Activated T-cell treated with anti-CD3 and anti-CD28 coated beads, Interleukin-2, amount 50 U/mL, for 72 hours (primary cell): ENCODE results near the gene SYK. TPM values are rescaled to one million over a fixed set of nuclear protein-coding genes. Genes with fewer than 3 reads are reported as not detected.

ENCODE experiments used
- ATAC-seq, 2 donors: fragments of 150-1000 bp; cut with Tn5 transposase; replicated peaks in 1 of 2; 2 replicates each; pipeline ENCODE4 v1.10.0; 2021; ENCODE audit warnings: moderate library complexity in 2 of 2, mild to moderate bottlenecking in 1 of 2
- DNase-seq, 2 donors: peaks; one replicate each; pipeline ENCODE4 v3.0.0; 2021 to 2022; ENCODE audit warnings: mixed read lengths in 1 of 2
- H3K27ac Mint-ChIP-seq: one replicate; pipeline ENCODE4 v1.8.0; 2022; ENCODE audit warnings: mild to moderate bottlenecking, moderate library complexity, mixed read lengths
- H3K27me3 Mint-ChIP-seq: one replicate; pipeline ENCODE4 v1.8.0; 2022; ENCODE audit warnings: low read depth, mixed read lengths
- H3K36me3 Mint-ChIP-seq, 2 donors: one replicate each; pipeline ENCODE4 v1.8.0; 2022; ENCODE audit warnings: mixed read lengths in 2 of 2, mild to moderate bottlenecking in 1 of 2; ENCODE audit not compliant: insufficient read depth in 2 of 2
- H3K4me1 Mint-ChIP-seq: one replicate; pipeline ENCODE4 v1.8.0; 2022; ENCODE audit warnings: low read depth, mixed read lengths
- H3K4me3 Mint-ChIP-seq, 2 donors: one replicate each; pipeline ENCODE4 v1.8.0; 2022; ENCODE audit warnings: mild to moderate bottlenecking in 2 of 2, mixed read lengths in 2 of 2, moderate library complexity in 2 of 2
- H3K9me3 Mint-ChIP-seq, 2 donors: one replicate each; pipeline ENCODE4 v1.8.0; 2022; ENCODE audit warnings: mixed read lengths in 2 of 2
- total RNA-seq, 2 donors: library from RNA; stranded (reverse); gene quantifications; one replicate each; pipeline ENCODE4 v1.2.3, GENCODE V29; 2022

Gene SYK
- total RNA-seq, 2 donors from 2014 or later, result 0.19 to 0.44 TPM

DNA sequence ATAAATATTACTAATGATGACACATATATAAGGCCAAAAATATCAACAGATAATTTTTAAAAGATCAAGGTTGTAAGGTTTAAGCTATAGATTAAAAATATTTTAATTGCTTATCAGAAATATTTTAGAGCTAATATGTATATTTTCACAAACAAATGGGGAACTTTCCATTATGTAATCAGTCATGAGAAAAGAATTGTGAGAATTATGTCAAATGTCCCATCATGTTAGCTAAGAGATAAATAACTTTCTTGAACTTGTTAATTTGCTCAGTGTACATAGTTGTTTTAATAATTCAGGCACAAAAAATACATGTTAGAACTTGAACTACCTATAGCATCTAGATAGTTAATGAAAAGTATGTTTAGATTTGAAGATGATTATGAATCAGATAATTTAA, 67.7 kb downstream of the SYK start:
- H3K4me3 Mint-ChIP-seq, result no peak overlapping the region
- no peak overlapping the region for H3K27ac Mint-ChIP-seq
- H3K4me1 Mint-ChIP-seq, result peaks cover 13% of the 10 kb centered on the region
- no peaks in the 10 kb centered on the region for H3K9me3 Mint-ChIP-seq
- no peak for ATAC-seq
- DNase-seq, result no peak
- no peaks in the 10 kb centered on the region for H3K27me3 Mint-ChIP-seq
- H3K36me3 Mint-ChIP-seq, result no peaks in the 10 kb centered on the region

DNA sequence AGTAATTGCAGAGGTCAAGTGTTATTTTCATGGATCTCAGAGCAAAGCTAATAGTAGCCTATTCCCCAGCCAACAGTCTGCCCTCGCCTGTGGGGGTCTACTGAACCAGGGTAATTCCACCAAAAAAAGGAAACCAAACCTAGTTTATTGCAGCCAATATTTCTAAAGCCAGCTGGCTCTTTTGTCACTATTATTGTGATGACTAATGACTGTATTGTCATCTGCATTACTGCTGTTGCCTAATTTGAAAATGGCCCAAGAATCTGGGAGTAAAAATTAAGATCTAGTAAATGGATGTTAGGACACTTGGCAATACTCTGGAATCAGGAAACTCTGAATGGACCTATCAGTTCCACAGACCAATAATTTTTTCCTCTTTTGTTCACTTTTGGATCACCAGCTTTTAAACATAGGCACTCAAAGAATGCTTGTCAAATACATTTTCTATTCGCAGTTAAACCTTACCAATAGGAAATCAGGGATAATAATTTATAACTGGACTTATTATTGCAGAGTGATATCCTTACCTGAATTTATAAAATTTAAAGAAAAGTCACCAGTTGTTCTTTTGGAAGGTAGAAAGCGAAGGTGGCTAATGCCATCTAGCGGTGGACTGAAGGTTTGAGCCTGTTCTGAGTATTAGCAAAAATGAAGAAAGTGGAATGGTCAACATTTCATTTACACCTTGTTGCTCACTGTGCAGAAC, 69.2 kb downstream of the SYK start:
- Mint-ChIP-seq H3K27ac (no peak overlapping the region), H3K36me3 (no peaks in the 10 kb centered on the region), H3K4me1 (no peaks in the 10 kb centered on the region), H3K4me3 (no peak overlapping the region), H3K9me3 (no peaks in the 10 kb centered on the region), H3K27me3 (no peaks in the 10 kb centered on the region)
- no peak for ATAC-seq
- peak; percentile 38 to 42 for DNase-seq

DNA sequence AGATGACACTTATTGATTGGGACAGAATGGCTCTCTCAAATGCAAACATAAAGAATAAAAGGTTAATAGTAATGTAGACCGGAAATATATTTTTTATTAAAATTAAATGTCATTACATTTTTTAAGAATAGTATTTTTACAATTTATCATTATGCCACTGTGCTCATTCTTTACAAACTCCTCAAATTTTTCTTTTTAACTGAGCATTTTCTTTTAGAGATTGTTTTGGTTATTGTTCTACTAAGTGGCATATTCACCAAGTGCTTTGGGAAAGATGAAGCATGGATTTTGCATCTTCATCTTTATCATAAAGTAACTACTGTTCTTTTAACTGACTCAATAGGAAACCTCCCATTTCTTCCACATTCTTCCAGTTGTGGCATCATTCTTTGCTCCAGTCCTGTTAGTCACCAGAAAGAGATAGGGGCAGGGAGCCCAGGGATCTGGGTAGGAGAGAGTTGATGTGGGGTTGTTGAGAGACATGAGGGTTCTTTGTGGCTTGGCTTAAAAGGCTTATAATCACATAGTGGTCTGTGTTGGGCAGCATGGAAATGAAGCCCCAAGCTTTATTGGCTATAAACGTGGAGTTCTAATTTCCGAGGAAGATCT, 69.8 kb downstream of the SYK start:
- Mint-ChIP-seq H3K36me3 (no peaks in the 10 kb centered on the region), H3K27me3 (no peaks in the 10 kb centered on the region), H3K9me3 (no peaks in the 10 kb centered on the region), H3K4me1 (no peaks in the 10 kb centered on the region), H3K4me3 (no peak overlapping the region), H3K27ac (no peak overlapping the region)
- DNase-seq (no peak), ATAC-seq (no peak)

DNA sequence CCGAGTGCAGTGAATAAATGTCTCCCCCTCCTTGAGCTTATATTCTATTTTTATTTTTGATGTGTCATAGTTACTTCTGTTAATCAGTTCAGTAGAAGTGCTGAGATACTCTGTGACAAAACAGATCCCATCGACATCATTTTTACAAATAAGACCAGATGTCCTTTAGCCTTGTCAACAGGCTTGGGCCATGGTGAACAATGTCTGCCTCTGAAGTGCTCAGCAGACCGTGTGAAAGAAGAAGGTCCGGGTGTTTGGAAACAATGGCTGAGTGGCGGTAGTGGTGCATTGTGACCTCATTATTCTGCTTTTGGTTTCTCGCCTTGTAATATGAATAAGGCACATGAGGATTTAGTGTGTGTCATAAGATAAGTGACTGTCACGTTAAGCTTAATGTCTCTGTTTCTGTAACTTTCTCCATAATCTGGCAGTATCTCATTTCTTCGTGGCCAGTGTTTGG, 71.2 kb downstream of the SYK start:
- no peak for DNase-seq
- no peak overlapping the region for H3K4me3 Mint-ChIP-seq
- peak in 1 of 2 donors; percentile 28 for ATAC-seq
- H3K4me1 Mint-ChIP-seq, result no peaks in the 10 kb centered on the region
- no peaks in the 10 kb centered on the region for H3K36me3 Mint-ChIP-seq
- H3K9me3 Mint-ChIP-seq, result no peaks in the 10 kb centered on the region
- H3K27me3 Mint-ChIP-seq, result no peaks in the 10 kb centered on the region
- H3K27ac Mint-ChIP-seq, result no peak overlapping the region

DNA sequence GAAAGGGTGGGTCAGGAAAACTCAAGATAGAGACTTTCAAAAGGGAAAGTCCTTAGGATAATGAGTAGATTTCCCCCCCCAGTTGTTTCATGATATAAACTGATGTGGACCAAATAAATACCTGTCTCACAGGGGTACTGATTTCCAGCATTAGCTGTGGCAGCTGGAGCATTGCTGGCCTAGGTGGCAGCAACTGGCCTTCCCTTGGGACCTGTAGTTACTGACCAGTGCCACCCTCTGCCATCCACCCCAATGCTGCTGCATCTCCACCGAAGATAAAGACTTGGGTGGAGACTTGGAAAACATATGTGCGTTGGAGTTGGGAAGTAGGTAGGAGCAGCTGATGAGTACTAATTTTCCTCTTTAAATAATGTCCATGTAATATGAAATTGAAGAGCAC, 71.8 kb downstream of the SYK start:
- ATAC-seq (no peak), DNase-seq (no peak)
- Mint-ChIP-seq H3K27ac (no peak overlapping the region), H3K9me3 (no peaks in the 10 kb centered on the region), H3K27me3 (peaks cover 2% of the 10 kb centered on the region), H3K4me3 (no peak overlapping the region), H3K4me1 (no peaks in the 10 kb centered on the region), H3K36me3 (no peaks in the 10 kb centered on the region)

DNA sequence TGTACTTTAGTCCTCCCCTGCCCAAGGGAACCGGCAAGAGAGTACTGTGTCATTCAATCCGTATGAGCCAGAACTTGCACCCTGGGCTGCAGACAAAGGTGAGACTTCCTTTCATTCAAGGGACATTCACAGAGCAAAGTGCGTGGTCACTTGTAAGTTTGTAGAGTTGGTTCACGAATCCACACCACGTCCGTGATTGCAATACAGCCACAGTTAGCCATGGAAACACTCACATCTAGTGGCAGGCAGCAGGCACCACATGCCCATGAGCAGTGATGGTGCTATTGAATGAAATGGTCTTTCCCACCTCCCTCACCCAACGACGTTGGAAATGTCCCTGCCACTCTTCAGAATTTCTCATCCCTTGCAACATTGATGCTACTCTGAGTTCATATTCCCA, 72.6 kb downstream of the SYK start:
- H3K9me3 Mint-ChIP-seq, result no peaks in the 10 kb centered on the region
- no peak overlapping the region for H3K4me3 Mint-ChIP-seq
- H3K27ac Mint-ChIP-seq, result no peak overlapping the region
- no peaks in the 10 kb centered on the region for H3K36me3 Mint-ChIP-seq
- H3K4me1 Mint-ChIP-seq, result no peaks in the 10 kb centered on the region
- ATAC-seq (no peak), DNase-seq (no peak)
- H3K27me3 Mint-ChIP-seq, result peaks cover 6% of the 10 kb centered on the region

DNA sequence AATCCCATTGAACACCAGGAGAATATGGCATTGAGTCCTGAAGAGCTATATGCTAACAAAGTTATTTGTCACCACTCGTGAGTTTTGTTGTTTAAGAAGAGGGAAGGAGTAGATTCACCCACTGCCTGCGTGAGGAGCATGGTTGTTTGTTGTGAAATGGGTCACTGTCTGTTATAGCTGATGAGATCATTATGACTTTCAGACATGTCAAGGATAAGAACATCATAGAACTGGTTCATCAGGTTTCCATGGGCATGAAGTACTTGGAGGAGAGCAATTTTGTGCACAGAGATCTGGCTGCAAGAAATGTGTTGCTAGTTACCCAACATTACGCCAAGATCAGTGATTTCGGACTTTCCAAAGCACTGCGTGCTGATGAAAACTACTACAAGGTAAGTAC, 76.9 kb downstream of the SYK start:
- Mint-ChIP-seq H3K27me3 (peaks cover 6% of the 10 kb centered on the region), H3K4me3 (no peak overlapping the region), H3K4me1 (no peaks in the 10 kb centered on the region), H3K9me3 (no peaks in the 10 kb centered on the region), H3K27ac (no peak overlapping the region), H3K36me3 (no peaks in the 10 kb centered on the region)
- no peak for DNase-seq
- no peak for ATAC-seq

DNA sequence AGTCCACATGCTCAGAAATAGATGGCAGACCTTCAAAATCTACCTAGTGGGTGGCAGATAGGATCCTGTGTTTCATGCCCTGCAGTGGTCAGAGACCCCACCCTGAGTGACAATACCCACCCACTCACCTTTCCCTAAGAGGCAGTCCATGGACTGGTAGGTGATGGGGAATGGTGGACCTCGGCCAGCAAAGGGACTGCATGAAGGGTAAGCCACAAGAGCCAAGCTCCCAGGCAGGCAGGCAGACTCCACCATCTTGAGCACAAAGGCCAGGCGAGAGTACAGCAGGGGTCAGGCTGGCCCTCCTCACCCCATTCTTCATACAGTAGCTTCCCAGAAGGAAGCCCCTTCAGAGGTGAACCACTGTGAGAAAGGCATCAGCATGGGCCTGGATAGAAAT, 78.4 kb downstream of the SYK start:
- no peaks in the 10 kb centered on the region for H3K36me3 Mint-ChIP-seq
- H3K27ac Mint-ChIP-seq, result no peak overlapping the region
- no peak for DNase-seq
- no peak for ATAC-seq
- no peaks in the 10 kb centered on the region for H3K4me1 Mint-ChIP-seq
- H3K9me3 Mint-ChIP-seq, result no peaks in the 10 kb centered on the region
- H3K4me3 Mint-ChIP-seq, result no peak overlapping the region
- peaks cover 6% of the 10 kb centered on the region for H3K27me3 Mint-ChIP-seq

DNA sequence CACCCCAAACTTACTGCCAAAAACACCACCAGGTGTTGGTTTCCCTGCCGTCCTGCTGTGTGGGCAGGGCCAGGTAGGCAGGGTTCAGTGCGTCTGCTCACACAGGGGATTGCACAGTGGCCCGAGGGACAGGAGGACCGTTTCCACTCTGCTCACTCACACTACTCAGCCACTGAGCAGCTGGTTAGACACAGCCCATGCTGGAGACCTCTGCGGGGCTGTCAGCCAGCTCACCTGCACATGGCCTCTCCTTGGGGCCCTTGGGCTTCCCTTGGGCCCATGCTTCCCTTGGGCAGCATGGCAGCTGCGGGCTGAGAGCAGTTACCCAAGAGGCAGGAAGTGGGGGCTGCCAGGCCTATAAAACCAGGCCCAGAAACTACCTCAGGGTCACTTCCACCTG, 79.0 kb downstream of the SYK start:
- peaks cover 0 to 2% of the 10 kb centered on the region in 2 donors for H3K36me3 Mint-ChIP-seq

DNA sequence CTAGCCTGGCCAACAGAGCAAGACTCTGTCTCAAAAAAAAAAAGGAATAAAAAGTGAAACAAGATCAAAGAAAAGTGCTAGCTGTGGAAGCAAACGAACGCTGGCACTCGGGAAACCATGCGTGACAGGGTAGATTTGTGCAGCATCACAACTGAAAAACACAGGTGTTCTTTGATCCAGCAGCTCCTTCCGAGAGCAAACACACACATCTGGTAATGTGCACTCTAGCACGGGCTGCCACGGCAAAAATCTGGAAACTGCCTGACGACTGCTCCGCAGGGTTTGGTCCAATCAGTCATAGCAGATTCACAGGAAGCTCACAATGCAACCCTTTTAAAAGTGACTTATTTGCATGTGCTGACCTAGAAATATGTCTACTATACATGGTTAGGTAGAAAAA, 80.0 kb downstream of the SYK start:
- ATAC-seq, result no peak
- H3K27me3 Mint-ChIP-seq, result peaks cover 6% of the 10 kb centered on the region
- H3K36me3 Mint-ChIP-seq, result peaks cover 0 to 2% of the 10 kb centered on the region in 2 donors

More for the DNA sequence above, 79.0 kb downstream of the SYK start:
- Mint-ChIP-seq H3K27ac (no peak overlapping the region), H3K4me3 (no peak overlapping the region), H3K27me3 (peaks cover 6% of the 10 kb centered on the region), H3K4me1 (no peaks in the 10 kb centered on the region), H3K9me3 (peaks cover 0 to 2% of the 10 kb centered on the region in 2 donors)
- ATAC-seq (no peak), DNase-seq (no peak)

DNA sequence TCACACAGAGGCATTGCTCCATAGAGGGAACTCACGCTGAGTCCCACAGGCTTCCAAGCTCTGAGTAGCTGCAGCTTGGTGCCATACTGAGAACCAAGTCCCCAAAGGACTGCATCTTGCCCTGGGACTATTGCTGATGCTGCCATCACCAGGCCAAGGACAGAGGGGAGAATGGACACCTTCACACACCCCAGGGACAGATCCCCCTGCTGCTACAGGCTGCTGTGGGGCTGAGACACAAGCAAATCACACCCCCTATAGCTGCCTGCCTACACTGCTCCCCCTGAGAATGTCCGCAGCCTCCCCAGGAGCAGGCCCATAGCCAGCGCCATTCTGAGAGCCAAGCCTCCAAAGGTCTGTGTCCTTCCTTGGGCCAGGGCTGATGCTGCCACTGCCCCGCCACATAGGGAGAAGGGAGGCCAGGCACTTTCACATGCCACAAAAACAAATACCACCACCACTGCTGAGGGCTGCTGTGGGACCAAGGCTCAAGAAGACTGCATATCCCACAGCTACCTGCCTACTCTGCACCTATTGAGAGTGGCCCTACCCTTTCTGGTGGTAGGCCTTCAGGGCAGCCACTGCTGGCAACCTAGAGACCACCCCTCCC, 81.5 kb downstream of the SYK start:
- Mint-ChIP-seq H3K4me1 (no peaks in the 10 kb centered on the region), H3K36me3 (peaks cover 0 to 2% of the 10 kb centered on the region in 2 donors)

More for the DNA sequence above, 80.0 kb downstream of the SYK start:
- H3K27ac Mint-ChIP-seq, result no peak overlapping the region
- no peak overlapping the region for H3K4me3 Mint-ChIP-seq
- peaks cover 0 to 2% of the 10 kb centered on the region in 2 donors for H3K9me3 Mint-ChIP-seq
- DNase-seq, result no peak
- H3K4me1 Mint-ChIP-seq, result no peaks in the 10 kb centered on the region

DNA sequence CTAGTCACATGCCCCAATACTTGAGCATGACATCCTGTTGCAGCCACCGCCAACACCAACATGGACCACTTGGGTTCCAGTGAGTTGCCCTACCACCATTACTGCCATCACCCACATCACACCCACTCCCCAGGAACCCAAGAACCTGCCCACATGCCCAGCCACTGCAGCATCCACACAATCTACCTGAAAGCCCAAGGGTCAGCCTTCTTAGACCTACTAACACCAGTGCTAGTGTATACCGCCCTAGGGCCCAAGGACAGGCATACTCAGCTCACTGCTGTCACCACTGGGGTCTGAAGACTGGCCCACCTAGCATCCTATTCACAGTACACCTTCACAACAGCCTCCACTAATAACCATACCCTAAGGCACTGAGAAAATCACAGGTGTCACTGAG, 82.0 kb downstream of the SYK start:
- DNase-seq, result no peak
- Mint-ChIP-seq H3K4me3 (no peak overlapping the region), H3K27me3 (peaks cover 1% of the 10 kb centered on the region), H3K27ac (no peak overlapping the region), H3K36me3 (peaks cover 0 to 2% of the 10 kb centered on the region in 2 donors), H3K4me1 (no peaks in the 10 kb centered on the region), H3K9me3 (peaks cover 0 to 2% of the 10 kb centered on the region in 2 donors)
- ATAC-seq, result no peak

More for the DNA sequence above, 81.5 kb downstream of the SYK start:
- DNase-seq (no peak), ATAC-seq (no peak)
- no peak overlapping the region for H3K27ac Mint-ChIP-seq
- H3K9me3 Mint-ChIP-seq, result peaks cover 0 to 2% of the 10 kb centered on the region in 2 donors
- no peak overlapping the region for H3K4me3 Mint-ChIP-seq
- H3K27me3 Mint-ChIP-seq, result peaks cover 6% of the 10 kb centered on the region

DNA sequence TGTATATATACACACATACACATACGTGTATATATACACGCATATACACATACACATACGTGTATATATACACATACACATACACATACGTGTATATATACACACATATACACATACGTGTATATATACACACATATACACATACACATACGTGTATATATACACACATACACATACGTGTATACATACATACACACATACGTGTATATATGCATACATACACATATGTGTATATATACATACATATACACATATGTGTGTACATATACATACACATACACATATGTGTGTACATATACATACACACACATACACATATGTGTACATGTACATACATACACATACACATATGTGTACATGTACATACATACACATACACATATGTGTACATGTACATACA, 82.6 kb downstream of the SYK start:
- Mint-ChIP-seq H3K4me1 (no peaks in the 10 kb centered on the region), H3K27ac (no peak overlapping the region), H3K9me3 (peaks cover 0 to 2% of the 10 kb centered on the region in 2 donors), H3K36me3 (peaks cover 0 to 2% of the 10 kb centered on the region in 2 donors), H3K4me3 (no peak overlapping the region), H3K27me3 (no peaks in the 10 kb centered on the region)
- no peak for ATAC-seq
- no peak for DNase-seq
